C1 segment of cervical spinal cord (tissue), 14 donors: ENCODE measurements around the gene VEZT.
"Not testable (repeated sequence)": the region's sequence is repeated elsewhere in the genome, so short reads cannot be mapped to it uniquely, and the experiment has no call there.

Source experiments
- DNase-seq, 14 donors: peaks; one replicate each; lab custom pipeline; 2025; lab: John Stamatoyannopoulos, UW

Gene VEZT, protein sequence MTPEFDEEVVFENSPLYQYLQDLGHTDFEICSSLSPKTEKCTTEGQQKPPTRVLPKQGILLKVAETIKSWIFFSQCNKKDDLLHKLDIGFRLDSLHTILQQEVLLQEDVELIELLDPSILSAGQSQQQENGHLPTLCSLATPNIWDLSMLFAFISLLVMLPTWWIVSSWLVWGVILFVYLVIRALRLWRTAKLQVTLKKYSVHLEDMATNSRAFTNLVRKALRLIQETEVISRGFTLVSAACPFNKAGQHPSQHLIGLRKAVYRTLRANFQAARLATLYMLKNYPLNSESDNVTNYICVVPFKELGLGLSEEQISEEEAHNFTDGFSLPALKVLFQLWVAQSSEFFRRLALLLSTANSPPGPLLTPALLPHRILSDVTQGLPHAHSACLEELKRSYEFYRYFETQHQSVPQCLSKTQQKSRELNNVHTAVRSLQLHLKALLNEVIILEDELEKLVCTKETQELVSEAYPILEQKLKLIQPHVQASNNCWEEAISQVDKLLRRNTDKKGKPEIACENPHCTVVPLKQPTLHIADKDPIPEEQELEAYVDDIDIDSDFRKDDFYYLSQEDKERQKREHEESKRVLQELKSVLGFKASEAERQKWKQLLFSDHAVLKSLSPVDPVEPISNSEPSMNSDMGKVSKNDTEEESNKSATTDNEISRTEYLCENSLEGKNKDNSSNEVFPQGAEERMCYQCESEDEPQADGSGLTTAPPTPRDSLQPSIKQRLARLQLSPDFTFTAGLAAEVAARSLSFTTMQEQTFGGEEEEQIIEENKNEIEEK

DNA sequence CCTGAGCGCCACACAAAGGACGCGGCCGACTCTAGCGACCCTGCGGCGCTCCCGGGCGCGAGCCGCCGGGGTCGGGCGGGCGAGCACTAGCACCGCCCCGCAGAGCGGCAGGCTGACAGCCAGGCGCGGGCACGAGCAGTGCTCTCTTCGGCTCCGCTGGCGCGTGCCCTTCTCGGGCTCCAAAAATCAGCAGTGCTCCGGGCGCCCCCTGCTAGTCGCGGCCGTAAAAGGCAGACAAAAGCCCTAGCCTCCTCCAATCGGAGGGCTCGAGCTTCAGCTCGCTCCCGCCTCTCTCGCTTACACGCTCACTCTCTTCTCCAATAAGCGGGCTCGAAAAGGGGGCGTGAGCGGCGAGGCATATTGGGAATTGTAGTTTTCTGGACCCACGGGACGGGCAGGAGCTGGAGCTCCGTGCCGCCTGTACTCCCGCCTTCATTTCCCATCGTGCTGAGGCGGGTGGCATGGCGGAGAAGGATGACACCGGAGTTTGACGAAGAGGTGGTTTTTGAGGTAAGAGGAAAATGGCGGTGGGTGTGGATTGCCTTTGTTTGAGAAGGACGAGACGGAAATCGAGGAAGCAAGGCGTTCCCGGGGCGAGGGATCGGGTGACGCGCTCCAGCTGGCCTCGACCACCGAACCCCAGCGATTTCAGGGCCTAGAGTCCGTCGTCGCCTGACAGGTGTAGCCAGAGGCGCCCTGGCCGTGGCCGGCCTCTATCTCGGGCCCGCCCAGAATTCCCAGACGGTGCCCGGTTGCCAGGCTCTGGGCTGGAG is at the start of gene VEZT, which contains the start of gene FGD6:
Gene VEZT, plus strand, starts transcription at position 431 of the 773 bp plus-strand sequence. Its CDS starts 44 bp downstream, at position 475.
Gene FGD6, minus strand, starts transcription at position 91 of the 773 bp plus-strand sequence. CDS start 227 bp downstream, outside the sequence.
- peak; percentile 78 to 100 (median 98) for DNase-seq

DNA sequence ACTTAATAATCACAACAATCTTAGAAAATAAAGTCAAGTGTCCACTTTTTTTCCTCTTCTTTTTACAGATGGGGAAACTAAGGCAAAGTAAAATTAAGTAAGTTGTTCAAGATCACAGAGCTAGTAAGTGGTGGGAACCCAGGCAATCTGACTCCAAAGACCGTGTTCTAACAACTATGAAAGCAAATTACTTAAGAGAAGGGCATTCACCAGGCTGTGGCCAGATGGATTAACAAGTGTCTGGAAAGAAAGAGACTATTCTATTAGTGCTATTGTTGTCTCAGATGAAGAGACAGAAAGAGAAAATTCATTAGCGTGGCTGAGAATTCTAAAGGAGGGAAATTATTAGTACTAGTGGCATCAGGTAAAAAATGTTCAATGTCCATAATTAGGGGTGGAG is 48.9 kb upstream of the VEZT start:
- DNase-seq = no peak

DNA sequence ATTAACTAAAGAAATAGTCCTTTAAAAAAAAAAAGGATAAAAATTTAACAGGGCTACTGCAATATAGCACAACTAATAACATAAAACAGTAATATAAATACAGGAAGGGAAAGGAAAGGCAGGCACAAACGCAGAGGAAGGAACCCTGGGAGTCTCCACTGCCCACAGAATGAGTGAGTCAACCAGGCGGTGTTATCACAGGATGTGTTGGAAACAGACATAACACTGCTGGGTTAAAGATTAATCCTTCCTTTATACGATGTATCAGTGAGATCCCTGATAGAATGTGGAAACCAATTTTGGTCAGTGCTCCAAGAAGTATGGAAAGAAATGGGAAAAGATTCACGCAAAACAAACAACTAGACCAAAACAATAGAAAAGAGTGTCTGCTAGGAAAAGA is 48.2 kb upstream of the VEZT start:
- DNase-seq = no peak

DNA sequence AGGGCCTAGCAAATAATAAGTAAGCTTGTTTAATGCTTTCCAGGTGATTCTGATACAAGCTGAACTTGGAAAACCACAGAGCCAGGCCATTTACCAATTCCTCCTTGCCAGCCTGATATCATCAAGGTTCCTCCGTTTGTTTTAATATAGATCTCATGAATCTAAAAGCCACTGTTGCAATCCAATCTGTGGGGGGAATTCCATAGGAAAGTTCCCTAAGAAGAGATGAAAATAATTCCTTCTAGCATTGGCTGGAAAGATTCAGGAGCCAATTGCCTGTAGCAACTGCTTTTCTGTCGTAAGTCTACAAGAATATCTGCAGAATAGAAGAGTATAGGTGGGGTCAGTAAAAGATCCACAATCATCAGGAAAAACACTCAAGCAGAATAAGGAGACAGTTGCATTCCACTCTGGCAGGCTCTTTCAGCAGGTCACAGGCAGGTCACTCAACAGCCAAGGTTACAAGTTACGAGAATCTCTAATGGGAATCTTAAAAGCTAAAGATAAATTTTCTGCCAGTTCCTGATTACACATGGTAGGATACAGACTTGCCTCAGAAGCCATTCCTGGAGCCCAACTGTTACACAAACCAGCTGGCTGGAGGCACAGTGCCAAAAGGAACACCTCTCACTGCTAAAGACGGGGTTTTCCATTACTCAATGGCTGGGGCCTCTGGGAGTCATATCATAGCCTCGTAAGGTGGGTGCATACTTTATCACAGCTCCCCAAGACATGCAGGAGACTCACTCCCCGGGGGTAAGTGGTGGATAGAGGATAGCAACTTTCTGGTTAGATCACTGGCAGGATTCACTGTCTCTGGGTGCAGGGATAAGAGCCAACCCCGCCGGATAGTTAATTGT is 44.0 kb upstream of the VEZT start:
- peak in 2 of 14 donors; percentile 1 to 57 for DNase-seq

DNA sequence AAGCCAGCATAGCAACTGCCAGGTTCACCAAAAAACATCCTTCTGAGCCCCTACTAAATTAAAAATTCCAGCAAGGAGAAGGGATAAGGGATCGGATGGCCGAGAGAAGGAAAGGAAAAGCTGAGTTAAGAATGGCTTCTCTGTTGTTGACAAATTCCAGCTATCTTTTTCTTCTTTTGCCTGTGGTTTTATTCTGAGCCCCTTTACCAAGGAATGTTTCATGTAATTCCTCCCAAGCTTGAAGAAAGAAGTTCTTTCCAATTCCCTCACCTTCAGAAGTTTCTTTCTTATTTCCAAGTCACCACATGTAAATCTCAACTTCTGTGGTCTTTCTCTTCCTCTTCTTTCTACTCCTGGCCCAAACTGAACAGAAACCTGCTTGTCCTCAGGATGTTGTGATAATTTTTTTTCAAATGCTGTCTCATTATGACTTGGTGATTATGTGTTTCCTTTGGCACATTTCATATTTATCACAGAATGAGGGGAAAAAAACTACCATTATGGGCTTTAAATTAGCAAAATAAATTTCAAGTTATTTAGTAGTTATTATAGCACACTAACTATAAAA is 40.3 kb upstream of the VEZT start:
- DNase-seq = no peak

DNA sequence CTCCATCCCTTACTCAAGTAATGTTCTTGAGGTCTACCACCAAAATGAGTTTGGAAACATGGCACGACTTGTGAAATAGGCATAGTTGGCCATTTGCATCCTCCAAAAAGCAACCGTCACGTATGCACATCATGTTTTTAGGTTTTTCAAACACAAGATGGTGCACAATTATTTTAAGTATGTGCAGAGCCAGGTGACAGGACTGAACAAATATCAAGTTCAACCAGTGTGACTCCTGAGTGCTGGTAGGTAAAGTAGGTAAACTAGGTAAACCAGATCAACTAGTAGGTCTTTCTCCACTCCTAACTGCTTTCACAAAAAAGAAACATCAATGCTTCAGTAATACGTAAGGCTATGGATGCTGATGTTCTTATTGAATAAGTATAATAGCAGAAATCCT is 39.5 kb upstream of the VEZT start:
- DNase-seq = no peak

DNA sequence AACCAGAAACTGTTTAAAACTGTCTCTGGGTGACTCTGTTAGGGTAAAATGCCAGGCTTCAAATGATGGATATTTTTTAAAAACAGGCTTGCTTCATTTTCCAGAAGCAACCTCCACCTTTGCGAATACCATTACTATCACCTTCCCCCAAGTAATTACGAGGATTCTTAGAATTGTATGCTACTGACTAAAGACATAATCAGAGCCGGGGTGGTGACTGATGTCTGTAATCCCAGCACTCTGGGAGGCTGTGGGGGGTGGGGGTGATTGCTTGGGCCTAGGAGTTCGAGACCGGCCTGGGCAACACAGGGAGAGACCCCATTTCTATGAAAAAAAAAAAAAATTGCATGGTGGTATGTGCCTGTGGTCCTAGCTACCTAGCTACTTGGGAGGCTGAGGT is 38.6 kb upstream of the VEZT start:
- no peak for DNase-seq

DNA sequence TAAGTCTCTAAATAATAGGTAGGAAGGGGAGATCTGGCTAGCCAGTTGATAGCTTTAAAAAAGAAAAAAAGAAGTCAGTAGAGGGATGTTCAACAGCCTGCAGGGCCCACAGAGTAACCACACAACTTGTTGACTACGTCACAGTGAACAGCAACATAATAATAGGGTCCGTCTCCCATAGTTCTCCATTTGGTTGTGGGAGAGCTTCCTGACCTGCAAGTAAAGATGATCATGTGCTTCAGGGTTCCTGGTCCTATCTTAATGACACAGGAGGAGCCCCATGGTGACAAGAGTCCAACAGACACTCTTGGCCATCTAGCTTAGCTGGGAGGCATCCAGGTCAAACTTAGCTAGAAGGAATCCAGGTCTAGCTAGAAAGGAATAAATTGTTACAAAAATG is 36.5 kb upstream of the VEZT start:
- DNase-seq = no peak

DNA sequence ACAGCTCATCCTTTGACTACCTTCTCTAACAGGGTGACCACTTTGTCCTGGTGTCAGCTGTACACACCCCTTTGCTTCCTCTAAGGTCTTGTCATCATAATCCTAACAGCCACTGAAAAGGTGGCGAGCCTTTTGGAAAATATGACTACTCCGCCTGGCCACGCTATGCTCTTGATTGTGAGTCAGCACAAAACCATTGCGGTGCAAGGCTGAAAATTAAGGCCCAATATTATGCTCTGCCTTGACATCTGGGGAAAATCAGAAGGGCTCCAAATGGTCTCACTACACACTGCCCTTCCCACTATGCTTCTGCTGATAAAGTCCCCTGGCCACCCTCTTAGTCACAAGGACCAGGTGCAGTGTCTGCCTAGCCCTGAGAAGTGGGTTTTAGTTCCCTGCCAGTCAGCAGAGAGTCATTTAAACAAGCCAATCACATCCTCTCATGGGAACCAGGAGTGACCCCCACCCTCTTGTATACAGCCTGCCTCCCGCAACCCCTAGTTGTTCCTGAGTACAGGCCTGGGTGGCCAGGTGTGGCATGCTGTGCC is 34.7 kb upstream of the VEZT start:
- no peak for DNase-seq

DNA sequence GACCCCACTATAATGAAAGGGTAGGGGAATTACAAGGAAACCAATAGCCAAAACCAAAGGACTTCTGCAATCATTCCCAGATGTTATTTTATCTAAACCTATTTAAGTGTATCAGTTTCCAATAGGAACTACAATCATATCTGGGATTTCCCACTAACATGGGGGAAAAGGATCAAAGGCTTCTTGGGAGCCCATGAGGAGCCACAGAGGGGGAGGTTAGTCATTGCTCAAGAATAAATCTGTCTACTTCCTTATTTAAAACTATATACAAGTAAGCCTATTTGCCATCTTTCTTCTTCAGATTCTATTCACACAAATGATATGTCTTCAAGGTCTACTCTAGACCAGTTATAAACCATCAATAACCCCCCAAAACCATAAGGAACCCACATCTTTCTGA is 33.5 kb upstream of the VEZT start:
- DNase-seq = no peak

DNA sequence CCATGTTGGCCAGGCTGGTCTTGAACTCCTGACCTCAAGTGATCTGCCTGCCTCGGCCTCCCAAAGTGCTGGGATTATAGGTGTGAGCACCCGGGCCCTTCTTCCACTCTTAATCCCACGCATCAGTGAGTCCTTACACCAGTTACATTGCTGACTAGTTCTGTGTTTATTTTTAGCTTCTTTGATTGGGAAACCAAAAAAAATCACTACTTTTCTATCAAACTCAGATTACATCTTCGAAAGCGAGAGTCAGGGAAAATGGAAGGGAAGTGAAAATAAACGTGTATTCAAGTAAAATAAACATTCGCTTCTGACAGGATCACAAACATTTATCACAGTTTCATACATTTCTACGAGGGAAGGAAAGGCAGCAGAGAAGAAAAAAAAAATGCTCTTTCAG is 32.5 kb upstream of the VEZT start:
- DNase-seq = no peak

DNA sequence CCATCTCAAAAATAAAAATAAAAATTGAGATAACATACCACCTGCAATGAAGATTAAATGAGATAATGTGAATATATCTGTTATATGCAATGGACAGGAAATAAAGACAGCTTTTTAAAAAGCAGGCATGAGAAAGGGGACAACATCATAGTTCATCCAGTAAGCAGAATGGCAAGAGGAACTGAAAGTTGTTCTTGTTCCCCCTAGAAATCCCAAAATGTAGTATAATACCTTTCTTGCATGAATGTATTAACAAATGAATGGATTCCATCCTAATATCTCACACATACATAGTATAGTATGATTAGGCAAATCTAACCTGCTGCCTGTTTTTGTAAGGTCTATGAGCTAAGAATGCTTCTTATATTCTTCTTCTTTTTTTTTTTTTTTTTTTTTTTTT is 31.8 kb upstream of the VEZT start:
- no peak for DNase-seq

DNA sequence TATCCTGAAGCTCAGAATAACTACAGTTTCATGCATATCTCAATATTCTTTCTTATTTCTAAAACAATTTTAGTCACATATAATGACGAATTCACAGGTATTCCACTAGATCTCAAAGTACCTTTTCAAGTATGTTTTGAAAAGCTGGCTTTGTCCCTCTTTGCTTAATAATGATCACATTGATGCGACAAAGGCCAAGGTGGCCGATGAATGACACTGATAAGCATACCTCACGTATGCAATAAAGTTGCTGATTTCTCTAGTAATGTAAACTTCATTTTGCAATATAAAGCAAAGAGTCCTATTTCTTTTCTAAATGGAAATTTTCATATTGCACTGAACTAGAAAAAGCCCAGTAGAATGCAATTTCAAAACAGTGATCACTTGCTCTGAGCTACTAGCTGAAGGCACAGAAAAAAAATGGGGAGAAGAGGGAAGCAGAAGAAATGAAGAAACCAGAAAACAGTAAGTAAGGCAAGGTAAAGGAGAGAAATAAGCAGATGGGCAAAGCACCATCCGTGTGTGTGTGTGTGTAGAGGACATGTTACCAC is 29.7 kb upstream of the VEZT start:
- DNase-seq = no peak

DNA sequence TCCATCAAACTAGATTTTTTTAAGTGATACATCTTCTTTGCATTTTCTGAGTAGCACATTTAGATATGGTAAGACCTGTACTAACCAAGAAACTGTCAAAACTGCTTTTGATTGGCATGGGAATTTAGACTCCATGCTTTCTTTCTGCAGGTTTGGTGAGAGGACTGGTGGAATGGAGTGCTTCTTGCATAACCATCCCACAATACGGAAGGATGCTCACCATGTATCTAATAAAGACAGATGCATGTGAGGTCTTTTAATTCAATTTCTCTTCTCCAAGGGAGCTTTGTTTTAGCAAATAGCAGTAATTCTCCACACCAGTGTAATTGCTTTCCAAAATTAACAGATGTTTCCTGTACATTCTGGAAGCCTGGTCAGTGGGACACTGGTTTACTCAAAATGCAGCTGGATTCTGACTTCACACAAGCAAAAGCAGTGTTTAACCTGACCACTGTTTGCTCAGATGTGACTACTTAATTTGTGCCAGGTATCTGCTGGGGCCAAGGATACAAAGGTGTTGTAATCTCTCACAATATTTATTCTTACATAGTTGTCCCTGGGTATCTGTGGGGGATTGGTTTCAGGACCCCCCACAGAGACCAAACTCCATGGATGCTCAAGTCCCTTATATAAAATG is 26.4 kb upstream of the VEZT start:
- DNase-seq = no peak

DNA sequence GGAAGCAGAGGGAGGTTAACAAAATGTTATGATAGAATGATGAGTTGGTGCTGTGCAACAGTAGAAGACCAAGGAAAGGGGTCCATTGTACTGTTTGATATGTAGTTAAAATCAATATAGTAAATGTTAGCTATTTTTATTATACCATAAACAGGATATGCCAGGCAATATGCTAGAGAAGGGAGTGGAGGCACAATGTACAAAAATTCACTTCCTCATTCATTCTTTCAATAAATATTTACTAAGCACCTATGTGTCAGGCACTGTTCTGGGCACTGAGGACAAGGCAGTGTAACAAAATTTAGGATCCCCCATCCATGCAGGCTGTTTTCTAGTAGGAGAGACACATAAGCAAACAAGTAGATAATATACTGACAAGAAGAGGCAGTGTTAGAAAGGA is 25.3 kb upstream of the VEZT start:
- no peak for DNase-seq

DNA sequence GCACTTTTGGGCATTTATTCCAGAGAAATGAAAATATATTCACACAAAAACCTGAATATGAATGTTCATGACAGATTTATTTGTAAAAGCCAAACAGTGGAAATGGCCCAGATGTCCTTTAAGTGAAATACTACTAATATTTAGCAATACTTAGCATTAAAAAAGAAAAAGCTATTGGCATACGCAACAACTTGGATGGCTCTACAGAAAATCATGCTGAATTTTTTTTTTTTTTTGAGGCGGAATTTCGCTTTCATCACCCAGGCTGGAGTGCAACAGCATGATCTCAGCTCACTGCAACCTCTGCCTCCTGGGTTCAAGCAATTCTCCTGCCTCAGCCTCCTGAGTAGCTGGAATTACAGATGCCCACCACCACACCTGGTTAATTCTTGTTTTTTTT is 24.5 kb upstream of the VEZT start:
- DNase-seq = no peak

DNA sequence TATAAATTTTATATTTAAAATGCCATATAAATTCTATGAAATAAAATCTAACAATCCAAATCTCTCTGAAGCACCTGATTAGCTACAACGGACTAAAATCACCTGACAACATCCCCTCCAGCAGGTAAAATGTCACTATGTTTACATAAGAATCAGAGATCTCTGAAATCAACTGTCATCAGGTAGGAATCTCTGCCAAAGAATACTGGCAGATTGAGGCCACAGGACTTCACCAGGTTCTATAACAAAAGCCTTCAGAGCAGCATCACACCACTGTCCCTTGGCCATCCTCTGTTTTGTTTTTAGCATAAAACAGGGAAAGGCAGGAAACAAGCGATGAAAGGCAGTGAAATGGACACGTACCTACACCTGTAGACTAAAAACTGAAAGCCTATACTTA is 22.5 kb upstream of the VEZT start:
- no peak for DNase-seq

DNA sequence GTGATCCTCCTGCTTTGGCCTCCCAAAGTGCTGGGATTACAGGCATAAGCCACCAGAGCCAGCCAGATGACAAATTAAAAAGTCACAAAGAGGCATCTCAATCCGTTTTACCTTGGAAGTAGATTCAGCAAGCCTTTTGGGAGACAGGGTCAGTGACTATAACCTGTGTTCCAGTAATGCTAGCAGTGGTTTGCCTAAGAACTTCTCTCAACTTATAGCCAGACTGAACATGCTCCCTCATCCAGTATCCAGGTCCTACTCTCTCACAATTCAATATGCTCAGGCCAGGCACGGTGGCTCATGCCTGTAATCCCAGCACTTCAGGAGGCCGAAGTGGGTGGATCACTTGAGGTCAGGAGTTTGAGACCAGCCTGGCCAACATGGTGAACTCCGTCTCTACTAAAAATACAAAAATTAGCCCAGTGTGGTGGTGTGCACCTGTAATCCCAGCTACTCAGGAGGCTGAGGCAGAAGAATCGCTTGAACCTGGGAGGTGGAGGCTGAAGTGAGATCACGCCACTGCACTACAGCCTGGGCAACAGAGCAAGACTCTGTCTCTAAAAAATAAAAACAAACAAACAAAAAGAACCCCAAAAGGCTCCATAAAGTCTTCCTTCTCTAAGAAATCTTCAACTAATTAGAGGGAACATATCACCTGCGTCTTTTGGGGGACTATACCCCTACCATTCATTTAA is 20.6 kb upstream of the VEZT start:
- DNase-seq = not testable (repeated sequence)

DNA sequence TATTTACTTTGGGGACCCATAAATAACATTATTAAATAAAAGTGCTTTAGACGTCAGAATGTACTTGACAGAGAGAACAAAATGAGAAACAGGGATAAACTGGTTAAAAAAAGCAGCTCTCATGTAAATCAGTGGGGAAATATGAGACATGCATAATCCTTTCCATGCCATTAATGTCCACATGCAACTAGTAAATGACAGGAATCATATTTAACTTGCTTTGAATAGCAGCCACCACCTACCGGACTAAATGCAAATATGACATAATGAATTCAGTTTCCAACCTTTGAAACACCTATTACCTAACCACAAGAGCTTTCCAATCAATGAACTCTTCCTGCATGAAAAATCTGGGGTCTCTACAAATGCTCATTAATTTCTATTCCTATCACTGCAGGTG is 20.0 kb upstream of the VEZT start:
- no peak for DNase-seq
